GM12878 (cell line): ENCODE results near the gene DOCK9. TPM values are rescaled to one million over a fixed set of nuclear protein-coding genes. Genes with fewer than 3 reads are reported as not detected.

ENCODE experiments used
- ATAC-seq: fragments of 200-7000 bp; cut with Tn5 transposase; 3 replicates; pipeline ENCODE4 v1.9.1; 2020; ENCODE audit warnings: mild to moderate bottlenecking, moderate library complexity
- BruUV-seq: library from RNA; stranded (reverse); fragments of 400-500 nt; replicated peaks from 2 replicates; lab custom pipeline; 2021; lab: Mats Ljungman, UMichigan
- CTCF ChIA-PET: fragments of 300-600 bp; sonication (Branson Sonifier 250); formaldehyde crosslinking; extraction: SDS; loops from one replicate; lab custom pipeline; 2021; ENCODE audit warnings: inconsistent platforms; lab: Yijun Ruan, JAX
- POLR2A ChIA-PET: fragments of 350-600 bp; formaldehyde crosslinking; extraction: SDS; loops from one replicate; lab custom pipeline; 2021; ENCODE audit warnings: inconsistent platforms; lab: Charles Lee
- RAD21 ChIA-PET: fragments of 300-600 bp; sonication (Branson Sonifier 250); formaldehyde crosslinking; loops from one replicate; lab custom pipeline; 2023; ENCODE audit warnings: antibody characterized with exemption; ENCODE audit not compliant: unreplicated experiment; lab: Charles Lee
- SMC1A ChIA-PET: fragments of 300-600 bp; sonication (Branson Sonifier 250); formaldehyde crosslinking; loops from one replicate; lab custom pipeline; 2023; ENCODE audit not compliant: unreplicated experiment, uncharacterized antibody; lab: Charles Lee
- DNase-seq: peaks from one replicate; pipeline ENCODE4 v3.0.0-alpha.2; 2011; ENCODE audit warnings: low read depth, low spot score
- FAIRE-seq: peaks from 3 replicates; lab custom pipeline; 2011; peaks lifted over from hg19 to GRCh38; lab: Jason Lieb, UNC
- H2AFZ ChIP-seq: 2 replicates; pipeline ENCODE4 v1.6.0; 2011; ENCODE audit warnings: low read depth, low read length, control low read depth; ENCODE audit not compliant: control insufficient read depth
- H3K27ac ChIP-seq: 2 replicates; pipeline ENCODE4 v1.5.1; 2011; ENCODE audit warnings: control low read depth; ENCODE audit not compliant: control insufficient read depth, insufficient read depth
- H3K27me3 ChIP-seq, 2 experiments: replicated peaks in 1 of 2; 2 replicates each; pipeline versions ENCODE4 v1.6.0 to v1.6.1; 2011; ENCODE audit warnings: low read length in 1 of 2; ENCODE audit not compliant: control insufficient read depth in 2 of 2, insufficient read depth in 2 of 2
- H3K36me3 ChIP-seq, 2 experiments: 2 replicates each; pipeline ENCODE4 v1.5.1; 2011; ENCODE audit warnings: low read length in 1 of 2; ENCODE audit not compliant: control insufficient read depth in 2 of 2, insufficient read depth in 2 of 2
- H3K4me1 ChIP-seq: 2 replicates; pipeline ENCODE4 v1.6.1; 2011; ENCODE audit warnings: mild to moderate bottlenecking, low read length, moderate library complexity, mixed read lengths; ENCODE audit not compliant: control insufficient read depth, insufficient read depth
- H3K4me2 ChIP-seq: 2 replicates; pipeline ENCODE4 v1.6.0; 2011; ENCODE audit warnings: control low read depth; ENCODE audit not compliant: control insufficient read depth, insufficient read depth
- H3K4me3 ChIP-seq: fragments of 200-600 bp; sonication (generic); 2 replicates; pipeline ENCODE4 v1.5.1; 2016
- H3K79me2 ChIP-seq: 2 replicates; pipeline ENCODE4 v1.6.0; 2011; ENCODE audit warnings: low read length; ENCODE audit not compliant: control insufficient read depth, insufficient read depth
- H3K9ac ChIP-seq: 2 replicates; pipeline ENCODE4 v1.8.0; 2011; ENCODE audit warnings: low read length, control low read depth, mixed read lengths; ENCODE audit not compliant: control insufficient read depth, insufficient read depth
- H3K9me3 ChIP-seq: replicated peaks from 3 replicates; pipeline ENCODE4 v1.5.1; 2011; ENCODE audit warnings: mild to moderate bottlenecking, low read length; ENCODE audit not compliant: control insufficient read depth, insufficient read depth
- H4K20me1 ChIP-seq: 2 replicates; pipeline ENCODE4 v1.6.0; 2011; ENCODE audit not compliant: control insufficient read depth, insufficient read depth
- CBX3 ChIP-seq: fragments of 200-600 bp; sonication (generic); IDR thresholded peaks from 2 replicates; pipeline ENCODE4 v1.6.1; 2016; ENCODE audit warnings: low read depth, borderline replicate concordance
- EED ChIP-seq: sonication (generic); IDR thresholded peaks from 2 replicates; pipeline ENCODE4 v1.6.1; 2016; ENCODE audit warnings: antibody characterized with exemption, low read depth
- HSF1 ChIP-seq: fragments of 150-350 bp; IDR thresholded peaks from 2 replicates; pipeline ENCODE4 v1.6.1; 2014; ENCODE audit warnings: mild to moderate bottlenecking, low read depth, low read length
- KAT2A ChIP-seq: conservative IDR thresholded peaks from 2 replicates; pipeline ENCODE4 v1.6.1; 2011; ENCODE audit warnings: low read depth, low read length; ENCODE audit not compliant: control insufficient read depth
- POLR2AphosphoS5 ChIP-seq: IDR thresholded peaks from 2 replicates; pipeline ENCODE4 v1.6.1; 2011; ENCODE audit warnings: mild to moderate bottlenecking, low read length, inconsistent platforms
- PRDM15 ChIP-seq: fragments of 450-650 bp; formaldehyde crosslinking; IDR thresholded peaks from 2 replicates; pipeline ENCODE4 v1.4.0; 2020; ENCODE audit warnings: mild to moderate bottlenecking, moderate library complexity
- SP1 ChIP-seq: IDR thresholded peaks from one replicate; pipeline ENCODE4 v1.6.1; 2011; ENCODE audit warnings: low read depth, low read length
- SPI1 ChIP-seq: IDR thresholded peaks from 2 replicates; pipeline ENCODE4 v1.6.1; 2011; ENCODE audit warnings: low read depth, mild to moderate bottlenecking, low read length, moderate library complexity, borderline replicate concordance; ENCODE audit not compliant: insufficient read depth
- ZBED1 ChIP-seq: IDR thresholded peaks from 2 replicates; pipeline ENCODE4 v1.6.1; 2016; ENCODE audit warnings: borderline replicate concordance
- whole genome bisulfite sequencing: methylation state at CpG from one replicate; pipeline ENCODE4 v1.1.6; 2016; ENCODE audit warnings: low lambda C conversion rate; ENCODE audit not compliant: insufficient replicate concordance, insufficient coverage; ENCODE audit errors: missing lambda C conversion rate; 5-methylcytosine and 5-hydroxymethylcytosine counted together
- in situ Hi-C: fragments of 300-500 bp; cut with MboI; formaldehyde crosslinking; loops from 9 replicates; pipeline ENCODE4 v1.14.3; 2018; ENCODE audit warnings: mixed read lengths
- intact Hi-C: fragments of 100-400 bp; cut with micrococcal nuclease; formaldehyde crosslinking; loops from one replicate; pipeline ENCODE4 v1.14.2; 2022; ENCODE audit not compliant: unreplicated experiment
- polyA plus RNA-seq, 11 experiments: library from polyadenylated mRNA; depleted of rRNA in 4 of 11; unstranded in 6 of 11; stranded (reverse) in 5 of 11; fragments of >200 nt; fragmentation: Nextera tagmentation in 4 of 11; fragmentation: Illumina TruSeq in 1 of 11; extraction: Ambion mirVana in 4 of 11; extraction: Trizol in 1 of 11; gene quantifications; 1 replicate in 1 of 11; 2 replicates in 10 of 11; pipeline versions ENCODE4 v1.2.1 to v1.2.3, GENCODE V29; 2011 to 2016; ENCODE audit warnings: inconsistent platforms in 2 of 11, missing spikeins in 2 of 11, low read depth in 1 of 11
- total RNA-seq, 4 experiments: library from RNA; depleted of rRNA in 3 of 4; stranded (reverse); fragments of >200 nt in 3 of 4; fragmentation: Illumina TruSeq in 1 of 4; extraction: Trizol in 1 of 4; gene quantifications; 2 replicates each; pipeline versions ENCODE4 v1.2.1 to v1.2.3, GENCODE V29; 2013 to 2021

Gene DOCK9
- total and polyA plus RNA-seq, 10 of the 15 experiments (the other 5 are each of a cell fraction or from before 2014, with no cell fraction given): 0.09 to 2.9 (median 0.74) TPM

- SMC1A ChIA-PET: no interaction called here
- DNase-seq: no peak
Measured at GRCh38 chr13:98787996-98788395, 189.9 kb downstream of the DOCK9 start.

More at GRCh38 chr13:98787996-98788395, 189.9 kb downstream of the DOCK9 start:
- intact Hi-C loops (no loop called here), in situ Hi-C loops (no loop called here)
- BruUV-seq: no TSS peak
- Histone ChIP-seq H3K27me3 (no peaks in the 10 kb centered on the region), H3K4me2 (no peak overlapping the region), H3K27ac (no peak overlapping the region), H3K9me3 (no peaks in the 10 kb centered on the region), H3K9ac (no peak overlapping the region), H3K36me3 (no peaks in the 10 kb centered on the region), H4K20me1 (no peaks in the 10 kb centered on the region), H3K4me3 (no peak overlapping the region), H3K79me2 (no peaks in the 10 kb centered on the region), H2AFZ (no peak overlapping the region), H3K4me1 (no peaks in the 10 kb centered on the region)
- FAIRE-seq (no peak), ATAC-seq (no peak)
- RAD21 ChIA-PET: no interaction called here
- TF ChIP-seq EED: no peak
- no peak for TF ChIP-seq SP1
- no peak for TF ChIP-seq CBX3
- no peak for TF ChIP-seq POLR2AphosphoS5
- no peak for TF ChIP-seq PRDM15 (CRISPR knock-in tag)
- no peak for TF ChIP-seq ZBED1
- TF ChIP-seq KAT2A: no peak
- no peak for TF ChIP-seq HSF1
- no peak for TF ChIP-seq SPI1
- POLR2A ChIA-PET: no interaction called here
- CTCF ChIA-PET: no interaction called here
- WGBS: 37% methylated on average over 9 of the region's 9 CpGs
